Parathyroid adenoma (tissue), 2 donors: ENCODE measurements around the gene CDCA5.

Experiments used
- H2AFZ ChIP-seq: fragments of 300-600 bp; sonication (generic); one replicate; pipeline ENCODE4 v1.7.0; 2017; ENCODE audit warnings: antibody characterized with exemption, mild to moderate bottlenecking
- H3K27ac ChIP-seq: fragments of 300-600 bp; sonication (generic); one replicate; pipeline ENCODE4 v1.7.0; 2017
- H3K27me3 ChIP-seq: fragments of 300-600 bp; sonication (generic); one replicate; pipeline ENCODE4 v1.7.0; 2017; ENCODE audit warnings: low read length; ENCODE audit not compliant: control insufficient read depth, insufficient read depth
- H3K36me3 ChIP-seq: fragments of 300-600 bp; sonication (generic); one replicate; pipeline ENCODE4 v1.7.0; 2017; ENCODE audit warnings: low read length; ENCODE audit not compliant: control insufficient read depth, insufficient read depth
- H3K4me1 ChIP-seq: fragments of 300-600 bp; sonication (generic); one replicate; pipeline ENCODE4 v1.7.0; 2017; ENCODE audit warnings: control low read depth
- H3K4me2 ChIP-seq: fragments of 300-600 bp; sonication (generic); one replicate; pipeline ENCODE4 v1.7.0; 2017; ENCODE audit warnings: low read length
- H3K4me3 ChIP-seq: fragments of 300-600 bp; sonication (generic); one replicate; pipeline ENCODE4 v1.7.0; 2017; ENCODE audit warnings: low read depth, low read length
- H3K79me2 ChIP-seq: fragments of 300-600 bp; sonication (generic); one replicate; pipeline ENCODE4 v1.7.0; 2017; ENCODE audit warnings: control low read depth
- H3K9ac ChIP-seq: fragments of 300-600 bp; sonication (generic); one replicate; pipeline ENCODE4 v1.7.0; 2017; ENCODE audit warnings: mild to moderate bottlenecking
- H3K9me3 ChIP-seq: fragments of 300-600 bp; sonication (generic); one replicate; pipeline ENCODE4 v1.7.0; 2017; ENCODE audit warnings: low read length; ENCODE audit not compliant: control insufficient read depth
- CTCF ChIP-seq: fragments of 300-600 bp; sonication (generic); IDR thresholded peaks from one replicate; pipeline ENCODE4 v1.7.0; 2017; ENCODE audit warnings: antibody characterized with exemption, mild to moderate bottlenecking
- donor health status: primary hyperparathyroidism.

Gene CDCA5

GRCh38 chr11:65059959-65060824, 23.6 kb downstream of the CDCA5 start:
- Histone ChIP-seq H3K27ac (no peak overlapping the region), H3K79me2 (no peaks in the 10 kb centered on the region), H2AFZ (no peak overlapping the region), H3K4me3 (no peak overlapping the region), H3K4me2 (no peak overlapping the region), H3K9me3 (no peaks in the 10 kb centered on the region), H3K9ac (no peak overlapping the region), H3K4me1 (no peaks in the 10 kb centered on the region), H3K27me3 (no peaks in the 10 kb centered on the region), H3K36me3 (no peaks in the 10 kb centered on the region)
- no peak for TF ChIP-seq CTCF

- Histone ChIP-seq H3K36me3 (no peaks in the 10 kb centered on the region), H3K9me3 (no peaks in the 10 kb centered on the region), H3K9ac (no peak overlapping the region), H3K27me3 (no peaks in the 10 kb centered on the region), H2AFZ (no peak overlapping the region), H3K27ac (no peak overlapping the region), H3K4me1 (no peaks in the 10 kb centered on the region), H3K79me2 (no peaks in the 10 kb centered on the region), H3K4me3 (no peak overlapping the region), H3K4me2 (no peak overlapping the region)
- TF ChIP-seq CTCF, result no peak
Observed at GRCh38 chr11:65059523-65059922, 24.3 kb downstream of the CDCA5 start.

- H3K4me2 ChIP-seq, result no peak within 1 kb of the TSS
- no peaks in the 10 kb centered on the region for H3K79me2 ChIP-seq
- no peak within 1 kb of the TSS for H3K4me3 ChIP-seq
- H2AFZ ChIP-seq, result no peak within 1 kb of the TSS
- no peaks in the 10 kb centered on the region for H3K9me3 ChIP-seq
- H3K27me3 ChIP-seq, result no peaks in the 10 kb centered on the region
- no peaks in the 10 kb centered on the region for H3K4me1 ChIP-seq
- H3K9ac ChIP-seq, result no peak within 1 kb of the TSS
- H3K36me3 ChIP-seq, result no peaks in the 10 kb centered on the region
- TF ChIP-seq CTCF, result no peak
- no peak within 1 kb of the TSS for H3K27ac ChIP-seq
Observed at GRCh38 chr11:65058419-65059054, 25.3 kb downstream of the CDCA5 start, which contains the start of gene NAALADL1. TSS of gene NAALADL1 (minus strand) at chr11:65058553. CDS start at chr11:65058521, 32 bp downstream.

- no peak overlapping the region for H3K9ac ChIP-seq
- no peak overlapping the region for H3K4me2 ChIP-seq
- no peak for TF ChIP-seq CTCF
- H2AFZ ChIP-seq, result no peak overlapping the region
- H3K27me3 ChIP-seq, result no peaks in the 10 kb centered on the region
- H3K36me3 ChIP-seq, result no peaks in the 10 kb centered on the region
- H3K4me3 ChIP-seq, result no peak overlapping the region
- H3K27ac ChIP-seq, result no peak overlapping the region
- H3K9me3 ChIP-seq, result no peaks in the 10 kb centered on the region
- H3K79me2 ChIP-seq, result no peaks in the 10 kb centered on the region
- H3K4me1 ChIP-seq, result no peaks in the 10 kb centered on the region
Observed at GRCh38 chr11:65058012-65058411, 25.8 kb downstream of the CDCA5 start.
